Measurements from ENCODE around the gene METTL1.

The METTL1 gene

DNA sequence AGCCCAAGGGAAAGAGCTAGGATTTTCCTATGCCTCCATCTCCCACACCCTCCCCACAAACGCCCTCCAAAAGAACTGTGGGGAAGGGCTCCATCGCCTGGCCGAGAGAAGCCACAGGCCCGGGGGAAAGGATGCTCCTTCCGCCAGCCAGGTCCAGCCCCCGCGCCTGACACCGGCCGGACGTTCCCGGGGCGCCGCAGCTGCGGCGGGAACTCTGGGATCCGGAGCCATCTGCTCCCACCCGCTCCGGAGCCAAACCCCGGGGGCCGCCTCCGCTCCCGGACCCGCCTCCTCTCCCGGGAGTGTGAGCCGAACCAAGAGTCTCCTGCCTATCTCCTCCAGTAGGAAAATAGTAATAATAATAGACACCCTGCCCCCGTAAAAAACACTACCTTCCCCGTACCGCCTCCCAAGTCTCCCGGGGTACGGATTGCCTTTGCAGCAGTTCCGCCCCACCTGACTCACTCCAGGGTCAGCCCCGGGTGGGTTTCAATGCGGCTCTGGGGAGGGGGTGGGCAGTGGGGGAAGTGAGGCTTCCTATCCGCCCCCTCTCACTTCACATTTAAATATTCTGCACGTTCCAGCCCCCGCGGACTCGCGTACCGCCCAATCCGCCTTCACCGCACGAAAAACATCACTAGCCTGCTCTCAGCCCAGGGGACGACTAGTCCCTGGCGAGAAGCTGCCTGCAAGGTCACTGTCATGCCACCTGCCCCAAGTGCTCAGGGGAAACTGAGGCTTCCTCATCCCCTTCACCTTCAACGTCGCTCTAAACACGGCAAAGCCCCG is 35.8 kb downstream of the METTL1 start:
- DNase-seq = no peak

GRCh38 chr12:57735198-57735855 is 36.6 kb downstream of the METTL1 start:
- DNase-seq = no peak

DNA sequence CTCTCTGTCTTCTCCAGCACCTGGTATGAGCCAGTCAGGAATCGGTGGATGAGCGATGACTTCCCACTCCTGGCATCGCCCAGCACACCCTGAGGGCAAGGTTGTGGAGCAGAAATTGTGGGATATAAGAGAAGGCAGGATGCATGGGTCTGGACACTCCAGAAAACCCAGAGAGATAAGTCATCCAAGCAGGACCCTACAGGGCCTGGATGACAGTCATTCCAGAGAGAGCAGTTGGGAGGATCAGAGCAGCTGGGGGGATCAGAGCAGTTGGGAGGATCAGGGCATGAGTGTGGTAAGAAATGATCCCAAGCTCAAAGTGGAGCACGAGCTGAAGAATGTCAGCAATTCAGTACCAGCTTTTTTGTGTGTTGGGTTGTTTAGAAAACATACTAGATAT is 37.3 kb downstream of the METTL1 start:
- DNase-seq = no peak

DNA sequence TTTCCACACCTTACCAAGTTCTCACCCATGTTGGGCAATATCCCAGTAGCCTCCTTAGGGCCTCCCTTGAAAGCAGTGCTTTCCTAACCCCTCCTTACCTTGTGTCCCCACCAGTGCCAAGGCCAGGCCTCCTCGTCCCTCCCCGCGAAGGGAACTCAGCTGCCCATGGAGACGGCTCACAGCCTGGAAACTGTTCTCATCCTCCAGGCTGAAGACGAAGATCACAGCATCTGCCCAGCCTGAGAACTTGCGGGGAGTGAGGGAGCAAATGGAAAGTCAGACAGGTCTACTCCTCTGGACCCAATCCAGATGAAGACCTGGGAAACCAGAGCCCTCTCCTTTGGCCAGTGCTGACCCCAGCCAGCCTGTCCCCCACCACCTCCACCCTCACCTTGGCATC is 38.0 kb downstream of the METTL1 start:
- DNase-seq = no peak

DNA sequence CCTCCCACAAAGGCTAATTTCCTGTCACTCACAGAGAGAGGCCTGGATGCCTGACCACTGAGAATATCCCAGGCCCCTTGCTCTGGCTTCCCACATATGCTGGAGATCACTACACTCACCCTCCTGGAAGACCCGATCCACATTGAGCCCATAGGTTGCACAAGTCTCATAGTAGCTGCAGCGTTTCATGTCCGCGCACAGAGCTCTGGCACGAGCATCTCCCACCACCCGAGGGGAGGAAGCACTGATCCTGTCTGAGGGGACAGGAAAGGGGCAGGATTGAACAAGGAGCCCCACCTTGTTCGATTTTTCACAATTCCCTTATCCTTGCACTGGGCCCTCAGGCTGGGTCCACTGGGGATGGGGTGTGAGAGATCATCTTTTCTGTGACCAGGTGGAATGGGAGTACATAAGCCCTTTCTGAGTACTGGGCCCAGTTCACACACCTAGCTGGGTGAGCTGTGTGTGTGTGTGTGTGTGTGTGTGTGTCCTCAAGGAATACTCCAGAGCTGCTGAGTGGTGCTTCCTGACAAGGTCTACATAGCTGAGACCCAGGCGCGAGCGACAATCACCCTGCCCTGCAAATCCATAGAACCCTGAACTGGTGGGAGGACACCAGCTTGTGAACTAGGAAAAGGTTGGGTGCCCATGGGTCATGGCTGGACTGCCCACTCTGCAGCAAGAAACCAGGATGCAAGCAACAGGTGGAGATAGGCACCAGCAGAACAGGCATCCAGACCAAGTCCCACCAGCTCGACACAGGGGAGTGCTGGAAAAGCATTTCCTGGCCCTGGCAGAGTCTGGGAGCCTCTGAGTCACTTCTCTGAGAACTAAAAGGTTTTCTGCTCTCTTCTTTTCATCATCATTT is 38.9 kb downstream of the METTL1 start:
- no peak for DNase-seq

- DNase-seq = no peak
These were observed 39.6 kb downstream of the METTL1 start for GRCh38 chr12:57732270-57732669.

DNA sequence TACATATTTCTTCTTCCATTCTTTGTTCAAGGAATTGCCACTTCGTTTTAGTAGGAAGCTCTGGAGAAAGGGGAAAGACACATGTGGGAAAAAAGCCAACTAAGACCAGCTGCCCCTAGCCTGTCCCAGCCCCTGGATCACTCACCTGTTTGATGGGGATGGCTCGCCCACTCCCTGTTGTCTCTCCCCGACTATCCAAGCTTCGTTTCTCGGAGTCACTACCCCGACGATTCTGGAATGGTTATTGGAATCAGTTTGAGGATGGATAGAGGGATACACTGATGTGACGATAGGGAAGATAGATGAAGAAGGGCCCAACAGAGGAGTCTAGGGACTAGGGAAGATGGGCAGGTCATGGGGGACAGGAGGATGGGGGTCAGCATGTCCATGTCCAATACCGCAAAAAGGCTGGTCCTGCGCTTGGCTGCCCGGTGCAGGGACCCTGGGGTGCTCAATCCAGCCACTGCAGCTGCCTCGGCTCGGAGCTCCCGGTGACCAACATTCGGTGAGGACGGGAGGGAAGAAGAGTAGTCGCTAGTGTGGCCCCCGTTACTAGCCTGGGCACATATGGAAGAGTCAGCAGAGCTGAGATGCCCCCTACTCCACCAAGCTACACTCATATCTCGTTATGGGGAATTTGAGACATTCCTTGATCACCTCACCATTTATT is 40.4 kb downstream of the METTL1 start:
- no peak for DNase-seq

- no peak for DNase-seq
These were observed 41.4 kb downstream of the METTL1 start for GRCh38 chr12:57730336-57731067.

DNA sequence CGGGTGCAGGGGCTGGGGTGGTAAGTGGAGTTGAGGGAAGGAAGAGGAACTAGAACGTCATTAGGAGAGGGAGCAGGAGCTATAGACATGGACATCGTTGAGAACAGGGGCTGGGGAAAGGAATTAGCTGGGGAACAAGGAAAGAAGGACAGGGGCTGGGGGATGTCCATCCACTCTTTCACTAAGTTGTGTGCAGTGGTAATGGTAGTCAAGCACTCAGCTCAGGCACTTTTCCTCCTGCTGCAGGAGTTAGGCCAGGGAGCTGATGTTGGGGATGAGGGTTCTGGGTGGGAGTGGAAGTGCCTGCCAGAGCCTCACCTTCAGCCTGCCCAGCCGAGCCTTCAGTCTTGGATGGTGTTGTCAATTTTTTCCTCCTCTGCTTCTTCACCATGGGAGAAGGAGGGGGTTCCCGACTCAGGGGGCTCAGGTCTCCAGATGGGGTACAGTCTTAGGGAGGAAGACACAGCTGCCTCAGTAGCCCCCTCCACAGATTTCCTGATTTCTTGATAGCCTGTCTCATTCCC is 42.5 kb downstream of the METTL1 start:
- no peak for DNase-seq

GRCh38 chr12:57727758-57728395 is 44.0 kb downstream of the METTL1 start:
- DNase-seq = no peak

- DNase-seq = no peak
These were observed 44.8 kb downstream of the METTL1 start for GRCh38 chr12:57726884-57727757.

GRCh38 chr12:57726151-57726883 is 45.6 kb downstream of the METTL1 start:
- DNase-seq = no peak

DNA sequence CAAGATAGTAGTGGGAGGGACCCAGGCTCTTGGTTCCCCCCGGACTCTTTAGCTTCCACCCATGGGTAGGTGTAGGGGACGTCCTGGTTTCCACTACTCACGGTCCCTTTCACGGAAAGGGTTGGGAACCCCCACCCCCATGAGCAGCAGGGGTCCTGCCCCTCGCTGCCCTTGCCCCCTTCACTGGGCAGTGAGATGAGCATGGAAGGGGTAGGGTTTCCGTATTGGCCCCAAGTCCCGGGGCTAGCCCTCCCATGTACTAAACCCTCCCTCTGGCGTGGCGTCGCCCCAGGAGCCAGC is 46.1 kb downstream of the METTL1 start:
- DNase-seq = no peak

GRCh38 chr12:57724936-57725740 is 46.8 kb downstream of the METTL1 start:
- DNase-seq = no peak

GRCh38 chr12:57724003-57724935 is 47.6 kb downstream of the METTL1 start:
- no peak for DNase-seq

DNA sequence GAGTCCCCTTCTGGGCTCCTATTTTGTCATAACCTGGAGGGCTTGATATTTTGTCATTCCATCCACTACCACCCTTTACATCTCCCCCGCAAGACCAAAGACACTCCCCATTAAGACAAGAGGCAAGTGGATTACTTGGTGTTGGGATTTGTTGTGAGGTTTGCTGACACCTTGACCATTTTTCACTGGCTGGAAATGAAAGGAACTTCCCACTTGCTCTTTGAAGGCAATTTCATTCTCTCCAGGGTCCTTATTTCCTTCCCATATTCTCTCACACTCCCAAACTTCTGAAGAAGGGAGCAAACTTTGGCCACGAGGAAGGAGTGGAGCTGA is 48.3 kb downstream of the METTL1 start:
- DNase-seq = no peak

- no peak for DNase-seq
These were observed 48.9 kb downstream of the METTL1 start for GRCh38 chr12:57722716-57723629.
